ENCODE data around the gene MEX3C.

MEX3C gene

GRCh38 chr18:51197661-51198424, at the start of gene MEX3C:
TSS of gene MEX3C (minus strand) at chr18:51197681. CDS start at chr18:51197320, 361 bp downstream.
- in situ Hi-C loops (cut with MboI; ENCODE audit: low sequenced_read_pairs, unreplicated experiment), result no loop called here
- TF ChIP-seq CTCF (IDR thresholded peaks at IDR 0.05; ENCODE audit: borderline replicate concordance, control extremely low read depth, extremely low read depth, insufficient read depth, missing control alignments), result no peak
- peak; percentile 95 for DNase-seq (ENCODE audit: low spot score)

DNA sequence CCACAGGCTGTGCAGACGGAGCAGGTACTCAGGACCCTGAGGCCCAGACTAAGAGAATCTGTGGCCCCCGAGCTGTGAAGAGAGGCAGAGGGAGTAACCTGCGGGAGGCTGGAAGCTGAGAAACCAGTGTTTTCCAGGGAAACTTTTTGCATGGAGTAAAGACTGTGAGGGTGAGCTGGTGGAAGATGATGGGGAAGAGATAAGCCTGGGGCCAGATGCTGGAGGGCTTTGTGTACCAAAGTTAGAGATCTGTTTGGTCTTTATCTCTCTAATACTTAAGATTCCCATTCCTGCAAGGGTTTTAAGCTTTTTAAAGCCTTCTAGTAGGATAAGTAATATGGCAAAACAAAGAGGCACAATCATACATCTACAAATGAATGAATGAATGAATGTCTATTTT, 43.7 kb upstream of the MEX3C start:
- no peak for TF ChIP-seq CTCF (IDR thresholded peaks at IDR 0.05; ENCODE audit: borderline replicate concordance, control extremely low read depth, extremely low read depth, insufficient read depth, missing control alignments)
- in situ Hi-C loops (cut with MboI; ENCODE audit: low sequenced_read_pairs, unreplicated experiment), result no loop called here
- no peak for DNase-seq (ENCODE audit: low spot score)

GRCh38 chr18:51236225-51236624, 38.7 kb upstream of the MEX3C start:
- in situ Hi-C loops (cut with MboI; ENCODE audit: low sequenced_read_pairs, unreplicated experiment), result no loop called here
- DNase-seq (ENCODE audit: low spot score), result no peak
- no peak for TF ChIP-seq CTCF (IDR thresholded peaks at IDR 0.05; ENCODE audit: borderline replicate concordance, control extremely low read depth, extremely low read depth, insufficient read depth, missing control alignments)

- no peak for TF ChIP-seq CTCF (IDR thresholded peaks at IDR 0.05; ENCODE audit: borderline replicate concordance, control extremely low read depth, extremely low read depth, insufficient read depth, missing control alignments)
- DNase-seq (ENCODE audit: low spot score), result peak; percentile 25
- in situ Hi-C loops (cut with MboI; ENCODE audit: low sequenced_read_pairs, unreplicated experiment), result no loop called here
Measured at GRCh38 chr18:51235009-51235789, 37.7 kb upstream of the MEX3C start.

DNA sequence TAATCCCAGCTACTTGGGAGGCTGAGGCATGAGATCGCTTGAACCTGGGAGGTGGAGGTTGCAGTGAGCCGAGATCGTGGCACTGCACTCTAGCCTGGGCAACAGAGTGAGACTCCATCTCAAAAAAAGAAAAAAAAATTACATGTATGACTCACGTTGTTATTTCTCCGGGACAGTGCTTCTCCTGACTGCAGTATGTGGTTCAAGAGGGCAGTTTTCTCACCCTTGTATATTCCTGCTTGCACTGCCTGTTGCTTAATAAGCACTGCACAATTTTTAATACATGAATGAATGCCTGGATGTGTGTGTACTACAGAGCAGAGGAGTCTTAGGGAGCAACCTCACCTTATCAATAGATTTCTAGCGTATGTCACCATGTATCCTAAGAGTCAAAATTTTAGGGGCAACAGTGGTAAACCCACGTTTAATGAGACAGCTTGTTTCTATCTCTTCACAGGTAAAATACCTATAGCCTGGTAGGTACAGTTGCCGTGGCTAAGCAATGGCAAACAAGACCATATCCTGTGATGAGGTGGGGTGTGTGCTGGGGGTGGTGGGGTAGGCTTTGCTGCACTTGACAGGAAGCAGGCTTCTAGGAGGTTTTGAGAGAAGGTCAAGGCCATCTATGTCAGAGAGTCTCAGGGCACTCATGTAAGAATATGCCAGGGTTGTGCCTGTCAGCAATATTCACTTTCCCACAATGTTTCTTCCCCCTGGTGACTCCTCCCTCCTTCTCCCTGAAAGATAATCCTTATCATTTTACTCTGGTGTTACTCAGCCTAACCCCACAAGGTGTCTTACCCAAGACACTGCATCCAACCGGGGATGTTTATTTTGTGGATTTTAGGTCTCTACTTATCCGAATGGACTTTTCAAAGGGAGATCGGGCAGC, 36.9 kb upstream of the MEX3C start:
- DNase-seq (ENCODE audit: low spot score), result no peak
- in situ Hi-C loops (cut with MboI; ENCODE audit: low sequenced_read_pairs, unreplicated experiment), result no loop called here
- TF ChIP-seq CTCF (IDR thresholded peaks at IDR 0.05; ENCODE audit: borderline replicate concordance, control extremely low read depth, extremely low read depth, insufficient read depth, missing control alignments), result no peak

GRCh38 chr18:51229328-51229727, 31.8 kb upstream of the MEX3C start:
- no peak for DNase-seq (ENCODE audit: low spot score)
- no peak for TF ChIP-seq CTCF (IDR thresholded peaks at IDR 0.05; ENCODE audit: borderline replicate concordance, control extremely low read depth, extremely low read depth, insufficient read depth, missing control alignments)
- in situ Hi-C loops (cut with MboI; ENCODE audit: low sequenced_read_pairs, unreplicated experiment), result no loop called here
